NCI-H2081 treated with DMSO at 0.1 percent for 48 hours (cell line): Measurements from ENCODE around the gene MRNIP.
"Not testable (repeated sequence)": the region's sequence is repeated elsewhere in the genome, so short reads cannot be mapped to it uniquely, and the experiment has no call there.

ENCODE experiments used
- DNase-seq: peaks from one replicate; lab custom pipeline; 2025; lab: John Stamatoyannopoulos, UW

Gene MRNIP

DNA sequence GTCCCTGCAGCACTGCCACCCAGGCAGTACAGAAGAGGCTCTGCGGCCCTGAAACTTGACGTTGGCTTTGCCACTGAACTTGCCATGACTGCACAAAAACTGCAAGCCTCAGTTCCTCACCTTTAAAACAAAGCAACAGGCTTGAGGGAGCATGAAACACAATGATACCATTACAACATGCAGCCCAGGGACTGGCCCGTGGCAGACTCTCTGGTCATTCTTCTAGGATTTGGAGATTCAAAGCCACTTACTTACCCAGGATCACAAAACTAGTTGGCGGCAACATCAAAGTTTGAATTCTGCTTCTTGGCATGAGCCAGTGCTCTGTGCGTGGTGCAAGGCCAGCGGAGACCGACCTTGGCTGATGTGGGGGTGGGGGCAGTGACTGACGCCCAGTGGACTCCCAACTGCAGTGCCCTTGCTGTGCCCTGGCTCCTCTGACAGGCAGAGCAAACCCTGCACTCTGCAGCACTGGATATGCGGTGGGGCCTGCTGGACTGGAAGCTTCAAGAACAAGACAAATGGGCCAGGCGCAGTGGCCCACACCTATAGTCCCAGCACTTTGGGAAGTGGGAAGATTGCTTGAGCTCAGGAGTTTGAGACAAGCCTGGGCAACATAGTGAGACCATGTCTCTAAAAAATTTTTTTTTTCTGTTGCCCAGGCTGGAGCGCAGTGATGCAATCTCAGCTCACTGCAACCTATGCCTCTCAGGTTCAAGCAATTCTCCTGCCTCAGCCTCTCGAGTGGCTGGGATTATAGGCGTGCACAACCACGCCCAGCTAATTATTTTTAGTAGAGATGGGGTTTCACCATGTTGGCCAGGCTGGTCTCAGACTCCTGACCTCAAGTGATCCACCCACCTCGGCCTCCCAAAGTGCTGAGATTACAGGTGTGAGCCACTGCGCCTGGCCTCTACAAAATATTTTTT is 19.0 kb downstream of the MRNIP start:
- DNase-seq = no peak

GRCh38 chr5:179837076-179838011 is 21.3 kb downstream of the MRNIP start:
- no peak for DNase-seq

DNA sequence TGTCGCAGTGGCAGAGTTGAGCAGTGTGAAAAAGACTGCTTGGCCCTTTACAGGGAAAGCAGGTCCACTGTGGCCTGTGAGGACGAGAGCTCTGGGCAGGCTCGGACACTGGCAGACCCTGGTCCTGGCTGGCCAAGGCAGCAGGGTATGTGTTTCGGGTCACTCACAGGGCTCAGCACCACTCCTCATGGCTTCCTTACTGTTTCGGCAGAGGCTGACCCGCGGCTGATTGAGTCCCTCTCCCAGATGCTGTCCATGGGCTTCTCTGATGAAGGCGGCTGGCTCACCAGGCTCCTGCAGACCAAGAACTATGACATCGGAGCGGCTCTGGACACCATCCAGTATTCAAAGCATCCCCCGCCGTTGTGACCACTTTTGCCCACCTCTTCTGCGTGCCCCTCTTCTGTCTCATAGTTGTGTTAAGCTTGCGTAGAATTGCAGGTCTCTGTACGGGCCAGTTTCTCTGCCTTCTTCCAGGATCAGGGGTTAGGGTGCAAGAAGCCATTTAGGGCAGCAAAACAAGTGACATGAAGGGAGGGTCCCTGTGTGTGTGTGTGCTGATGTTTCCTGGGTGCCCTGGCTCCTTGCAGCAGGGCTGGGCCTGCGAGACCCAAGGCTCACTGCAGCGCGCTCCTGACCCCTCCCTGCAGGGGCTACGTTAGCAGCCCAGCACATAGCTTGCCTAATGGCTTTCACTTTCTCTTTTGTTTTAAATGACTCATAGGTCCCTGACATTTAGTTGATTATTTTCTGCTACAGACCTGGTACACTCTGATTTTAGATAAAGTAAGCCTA is 22.2 kb downstream of the MRNIP start:
- no peak for DNase-seq

- DNase-seq = not testable (repeated sequence)
Observed at GRCh38 chr5:179834871-179835270, 23.7 kb downstream of the MRNIP start.

DNA sequence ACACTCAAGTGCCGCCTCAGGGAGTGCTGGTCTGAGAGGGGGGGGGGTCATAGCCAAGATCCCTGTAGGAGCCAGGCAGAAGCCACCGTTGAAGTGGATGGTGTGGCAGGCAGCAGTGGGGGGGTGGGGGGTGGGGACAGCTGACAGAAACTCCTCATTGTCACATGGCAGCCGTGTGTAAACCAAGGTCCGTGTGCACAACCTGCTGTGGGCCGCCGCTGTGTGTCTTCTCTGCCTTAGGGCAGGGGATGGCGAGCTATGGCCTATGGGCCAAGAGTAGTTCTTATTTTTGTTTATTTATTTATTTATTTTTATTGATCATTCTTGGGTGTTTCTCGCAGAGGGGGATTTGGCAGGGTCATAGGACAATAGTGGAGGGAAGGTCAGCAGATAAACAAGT is 24.5 kb downstream of the MRNIP start:
- DNase-seq = no peak

DNA sequence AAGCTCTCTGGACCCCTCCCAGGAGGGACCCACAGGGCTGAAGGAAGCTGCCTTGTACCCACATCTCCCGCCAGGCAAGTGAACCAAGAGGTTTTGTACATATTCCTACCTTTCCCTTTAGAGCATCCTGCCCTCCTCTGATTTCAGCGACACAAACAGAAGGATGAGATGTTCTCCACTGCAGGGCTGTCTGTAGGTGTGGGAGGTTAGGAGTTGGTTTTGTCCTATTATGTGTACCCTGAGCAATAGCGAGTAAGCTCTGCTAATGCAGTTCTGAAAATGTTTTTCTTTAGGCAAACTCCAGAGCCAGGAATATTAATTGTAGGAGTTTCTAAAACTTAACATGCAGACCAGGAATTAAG is 24.9 kb downstream of the MRNIP start:
- no peak for DNase-seq

DNA sequence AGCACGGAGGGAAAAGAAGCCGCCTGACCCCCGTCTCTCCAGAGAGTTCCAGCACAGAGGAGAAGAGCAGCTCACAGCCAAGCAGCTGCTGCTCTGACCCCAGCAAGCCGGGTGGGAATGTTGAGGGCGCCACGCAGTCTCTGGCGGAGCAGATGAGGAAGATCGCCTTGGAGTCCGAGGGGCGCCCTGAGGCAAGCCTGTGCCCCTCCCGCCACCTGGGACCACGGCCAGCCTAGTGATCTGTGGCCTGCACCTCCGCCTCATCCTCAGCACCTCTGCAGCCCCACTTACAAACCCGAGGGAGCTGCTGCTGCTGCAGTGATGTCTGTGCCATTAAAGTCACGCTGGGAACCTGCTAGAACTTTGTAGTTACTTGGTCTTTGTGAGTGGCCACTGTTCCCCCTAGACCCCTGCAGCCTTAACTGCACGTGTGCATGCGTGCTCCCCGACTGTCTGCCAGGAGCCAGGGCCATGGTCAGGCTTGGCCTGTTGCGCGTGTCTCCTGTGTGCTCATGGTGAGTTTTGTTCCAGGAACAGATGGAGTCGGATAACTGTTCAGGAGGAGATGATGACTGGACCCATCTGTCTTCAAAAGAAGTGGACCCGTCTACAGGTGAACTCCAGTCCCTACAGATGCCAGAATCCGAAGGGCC is 25.4 kb downstream of the MRNIP start:
- no peak for DNase-seq

- no peak for DNase-seq
Observed at GRCh38 chr5:179832039-179832745, 26.4 kb downstream of the MRNIP start.

DNA sequence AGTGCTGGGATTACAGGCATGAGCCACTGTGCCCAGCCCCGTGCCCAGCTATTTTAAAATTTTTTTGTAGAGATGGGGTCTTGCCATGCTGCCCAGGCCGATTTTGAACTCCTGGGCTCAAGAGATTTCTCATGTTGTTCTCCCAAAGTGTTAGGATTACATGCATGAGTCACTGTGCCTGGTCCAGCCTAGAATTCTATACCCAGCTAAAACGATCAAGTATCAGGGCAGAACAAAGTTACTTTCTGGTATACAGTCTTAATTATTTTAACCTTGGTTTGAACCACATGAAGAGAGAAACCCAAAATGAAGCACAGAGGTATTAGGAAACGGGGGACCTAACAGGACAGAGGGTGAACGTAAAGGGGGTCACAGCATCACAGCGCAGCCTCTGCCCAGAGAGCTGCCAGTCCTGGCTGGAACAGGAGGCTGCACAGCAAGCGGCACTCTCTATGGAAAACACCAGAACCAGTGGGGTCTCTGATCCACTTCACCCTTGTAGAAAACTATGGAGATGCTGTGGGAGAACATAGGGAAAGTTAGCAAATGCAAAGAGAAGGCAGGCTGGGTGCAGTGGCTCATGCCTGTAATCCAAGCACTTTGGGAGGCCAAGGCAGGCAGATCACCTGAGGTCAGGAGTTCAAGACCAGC is 27.7 kb downstream of the MRNIP start:
- DNase-seq = no peak

- DNase-seq = no peak
Observed at GRCh38 chr5:179829732-179830435, 28.7 kb downstream of the MRNIP start.

DNA sequence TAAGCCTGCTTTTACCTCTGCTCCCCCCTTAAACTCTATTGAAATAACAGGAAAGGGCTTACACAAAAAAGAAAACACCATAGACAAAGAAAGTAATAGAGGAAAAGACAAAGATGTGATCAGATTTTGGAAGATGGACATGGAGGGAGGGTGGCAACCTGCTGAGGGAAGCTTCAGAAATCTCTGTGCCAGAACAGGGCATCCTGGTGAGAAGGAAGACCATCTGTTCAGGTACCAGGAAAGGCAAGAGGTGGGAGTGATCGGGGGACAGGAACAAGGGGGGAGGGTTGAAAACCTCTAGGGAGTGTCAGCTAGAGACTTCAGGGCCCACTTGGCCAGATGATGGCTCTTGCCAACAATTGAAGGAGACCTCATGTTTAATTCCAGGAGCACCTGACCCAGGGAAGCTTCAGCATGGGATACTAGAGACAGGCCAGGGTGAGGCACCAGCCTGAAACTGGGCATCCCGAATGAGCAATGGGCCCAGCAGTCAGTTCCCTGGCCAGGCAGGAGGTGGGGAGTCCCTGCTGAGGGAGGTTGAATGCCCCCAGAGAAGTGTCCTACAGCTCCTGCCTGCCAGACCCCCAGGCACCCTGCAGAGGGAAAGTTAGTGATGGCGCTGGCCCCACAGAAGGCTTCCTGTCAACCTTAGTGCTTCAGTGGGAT is 29.7 kb downstream of the MRNIP start:
- no peak for DNase-seq

GRCh38 chr5:179827680-179828079 is 30.9 kb downstream of the MRNIP start:
- no peak for DNase-seq

DNA sequence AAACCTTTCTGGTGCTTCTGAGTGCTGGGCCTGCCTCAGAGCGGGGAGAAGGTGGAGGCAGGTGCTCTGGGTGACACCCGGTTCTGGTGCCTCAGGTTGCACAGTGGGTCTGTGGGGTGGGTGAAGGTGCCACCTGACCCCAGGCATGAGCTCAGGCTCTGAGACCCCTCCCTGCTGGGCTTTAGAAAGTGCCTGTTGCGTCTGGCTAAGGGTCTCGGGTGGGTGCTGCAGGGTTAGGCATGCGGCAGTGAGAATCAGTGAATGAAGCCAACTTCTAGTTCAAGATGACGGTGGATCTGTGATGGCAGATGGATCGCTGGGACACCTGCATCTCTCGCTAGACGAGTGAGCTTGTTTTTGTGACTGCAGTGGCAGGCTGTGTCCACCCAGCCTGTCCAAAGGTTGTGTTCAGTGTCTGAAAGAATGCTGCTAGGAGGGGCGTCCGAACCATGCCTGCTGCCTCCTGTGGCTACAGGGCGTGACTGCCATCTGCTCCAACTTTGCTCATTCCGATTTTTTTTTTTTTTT is 32.9 kb downstream of the MRNIP start:
- no peak for DNase-seq

GRCh38 chr5:179824745-179825112 is 33.9 kb downstream of the MRNIP start:
- no peak for DNase-seq

- DNase-seq = no peak
Observed at GRCh38 chr5:179823937-179824744, 34.5 kb downstream of the MRNIP start.

- no peak for DNase-seq
Observed at GRCh38 chr5:179822444-179822990, 36.1 kb downstream of the MRNIP start.

GRCh38 chr5:179822059-179822432 is 36.6 kb downstream of the MRNIP start:
- no peak for DNase-seq
